KOPT-K1 (cell line): ENCODE measurements around the gene ACVR1.
"Not testable (repeated sequence)": the region's sequence is repeated elsewhere in the genome, so short reads cannot be mapped to it uniquely, and the experiment has no call there.

ENCODE experiments used
- H3K27ac ChIP-seq: fragments of 200-600 bp; sonication (generic); 2 replicates; pipeline ENCODE4 v1.5.1; 2016; ENCODE audit warnings: antibody characterized with exemption, mild to moderate bottlenecking, low read depth, low read length; ENCODE audit not compliant: poor library complexity, severe bottlenecking
- H3K36me3 ChIP-seq: fragments of 200-600 bp; sonication (generic); 2 replicates; pipeline ENCODE4 v1.5.1; 2017; ENCODE audit warnings: antibody characterized with exemption, mild to moderate bottlenecking, low read length, moderate library complexity; ENCODE audit not compliant: insufficient read depth
- H3K9me3 ChIP-seq: fragments of 200-600 bp; sonication (generic); 2 replicates; pipeline ENCODE4 v1.5.1; 2017; ENCODE audit warnings: antibody characterized with exemption, low read length, mild to moderate bottlenecking; ENCODE audit not compliant: insufficient read depth, poor library complexity, severe bottlenecking

Gene ACVR1

DNA sequence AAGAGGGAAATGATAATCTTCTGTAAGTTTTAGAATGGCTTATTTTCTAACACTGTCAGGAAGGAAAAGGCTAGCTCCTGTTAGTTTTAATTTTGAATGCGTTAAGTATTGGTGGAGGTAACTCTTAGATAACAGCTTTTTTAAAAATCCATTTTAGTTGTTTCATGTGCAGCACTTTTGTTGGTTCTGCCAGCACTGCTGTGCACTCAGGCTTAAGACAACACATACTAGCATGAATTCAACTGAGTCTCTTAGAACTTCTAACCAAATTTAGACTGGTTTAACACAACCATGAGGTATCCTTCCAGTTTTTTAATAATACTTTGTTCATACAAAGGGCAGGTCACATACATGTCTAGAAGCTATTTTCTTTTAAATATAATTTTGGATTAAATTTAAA, 42.4 kb downstream of the ACVR1 start:
- H3K9me3 ChIP-seq, result no peaks in the 10 kb centered on the region
- no peak overlapping the region for H3K27ac ChIP-seq
- H3K36me3 ChIP-seq, result no peaks in the 10 kb centered on the region

DNA sequence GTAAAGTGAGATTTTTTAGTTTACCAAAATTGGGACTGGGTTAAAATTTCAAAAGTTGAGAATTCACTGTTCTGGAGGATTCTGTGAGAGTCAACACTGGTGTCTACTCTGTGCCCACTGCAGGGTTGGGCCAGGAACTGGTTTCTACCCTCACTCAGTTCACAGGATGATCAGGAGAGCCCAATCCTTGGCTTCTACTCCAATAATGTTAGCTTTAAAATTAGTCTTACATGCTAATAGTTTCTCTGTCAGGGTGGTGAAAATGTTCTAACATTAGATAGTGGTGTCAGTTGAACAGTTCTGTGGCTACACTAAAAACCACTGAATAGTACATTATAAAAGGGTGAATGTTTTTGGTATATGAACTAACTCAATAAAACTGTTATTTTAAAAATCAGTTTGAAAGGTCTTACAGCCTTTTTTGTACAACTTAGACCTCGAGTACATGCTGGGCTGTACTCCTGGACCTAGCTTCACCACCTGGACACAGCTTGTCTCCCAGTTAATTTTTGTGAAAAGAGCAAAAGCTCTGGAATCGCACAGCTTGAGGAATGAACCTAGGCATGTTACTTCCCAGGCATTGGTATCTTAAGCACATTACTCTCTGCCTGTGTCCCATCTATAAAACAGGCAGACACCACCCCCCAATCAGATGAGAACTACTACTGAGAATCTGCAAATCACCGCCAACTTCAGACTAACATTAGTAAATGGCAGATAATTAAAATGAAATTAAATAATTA, 44.4 kb downstream of the ACVR1 start:
- Histone ChIP-seq H3K36me3 (no peaks in the 10 kb centered on the region), H3K27ac (no peak overlapping the region), H3K9me3 (no peaks in the 10 kb centered on the region)

DNA sequence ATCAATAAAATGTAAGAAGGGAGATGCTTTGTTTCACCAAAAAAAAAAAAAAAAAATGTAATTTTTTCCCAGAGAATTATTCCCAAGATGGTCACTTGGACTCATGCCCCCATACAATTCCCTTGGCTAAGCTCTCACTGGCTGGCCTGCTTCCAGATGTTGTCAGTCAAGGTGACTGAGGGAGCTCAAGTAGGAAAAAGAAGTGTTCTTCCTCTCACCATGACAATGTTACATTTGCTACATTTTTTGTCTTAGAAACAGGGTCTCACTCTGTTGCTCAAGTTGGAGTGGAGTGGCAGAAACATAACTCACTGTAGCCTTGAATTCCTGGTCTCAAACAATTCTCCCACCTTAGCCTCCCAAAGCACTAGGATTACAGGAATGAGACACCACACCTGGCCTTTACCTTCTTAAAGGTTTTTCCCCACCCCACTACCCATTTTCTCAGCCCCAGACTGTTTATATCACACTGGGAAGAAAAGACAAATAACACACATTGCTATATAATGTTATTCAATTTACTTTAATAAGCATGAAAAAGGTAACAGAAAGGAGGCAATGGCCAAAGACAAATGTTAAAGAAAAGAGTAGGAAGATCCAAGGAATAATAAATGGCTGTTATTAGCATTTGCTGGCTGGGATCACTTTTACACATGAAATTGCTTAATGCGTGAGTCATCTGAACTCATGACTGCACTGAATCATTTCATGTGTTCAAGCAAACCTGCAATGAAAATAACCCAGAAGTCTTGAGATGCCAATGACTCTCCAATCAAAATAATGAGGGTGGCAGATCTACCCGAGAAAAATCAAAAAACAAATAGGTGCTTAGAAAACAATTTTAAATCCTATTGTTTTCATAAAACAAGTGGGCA, 45.2 kb downstream of the ACVR1 start:
- H3K27ac ChIP-seq, result no peak overlapping the region
- no peaks in the 10 kb centered on the region for H3K9me3 ChIP-seq
- H3K36me3 ChIP-seq, result no peaks in the 10 kb centered on the region

DNA sequence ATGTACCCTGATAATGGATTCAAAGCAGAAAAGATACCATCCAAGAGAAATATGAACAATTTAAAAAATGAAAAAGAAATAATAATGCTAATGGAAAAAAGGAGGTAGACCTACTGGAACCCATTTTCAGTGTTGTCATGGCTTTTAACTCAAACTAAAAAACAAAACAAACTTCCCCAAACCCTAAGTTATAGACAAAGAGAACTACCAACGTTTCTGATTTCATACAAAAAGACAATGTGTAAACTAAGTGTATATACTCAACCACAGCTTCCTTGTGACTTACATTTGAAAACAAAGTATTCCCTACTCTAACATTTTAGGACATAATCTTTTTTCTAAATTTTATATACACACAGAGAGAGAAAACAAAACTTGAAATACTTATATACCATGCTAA, 45.9 kb downstream of the ACVR1 start:
- no peaks in the 10 kb centered on the region for H3K36me3 ChIP-seq
- H3K27ac ChIP-seq, result no peak overlapping the region
- H3K9me3 ChIP-seq, result no peaks in the 10 kb centered on the region

DNA sequence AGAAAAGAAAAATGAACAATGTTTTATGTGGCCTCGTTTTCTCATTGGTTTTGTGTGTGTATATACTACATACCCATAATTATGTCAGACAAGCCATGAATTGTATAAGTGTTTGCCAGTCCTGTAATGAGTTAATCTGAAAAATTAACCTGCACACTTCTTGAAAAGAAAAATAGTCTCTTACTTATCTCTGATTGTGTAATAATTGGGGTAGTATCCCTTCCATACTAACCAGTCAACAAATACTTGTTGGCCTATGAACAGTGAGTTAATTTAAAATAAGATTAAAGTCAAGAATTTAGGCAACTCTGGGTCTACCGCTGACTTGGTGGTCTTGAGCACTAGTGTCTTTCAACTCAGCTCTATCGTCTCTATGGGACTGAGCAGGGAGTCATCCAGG, 48.8 kb downstream of the ACVR1 start:
- H3K9me3 ChIP-seq, result no peaks in the 10 kb centered on the region

DNA sequence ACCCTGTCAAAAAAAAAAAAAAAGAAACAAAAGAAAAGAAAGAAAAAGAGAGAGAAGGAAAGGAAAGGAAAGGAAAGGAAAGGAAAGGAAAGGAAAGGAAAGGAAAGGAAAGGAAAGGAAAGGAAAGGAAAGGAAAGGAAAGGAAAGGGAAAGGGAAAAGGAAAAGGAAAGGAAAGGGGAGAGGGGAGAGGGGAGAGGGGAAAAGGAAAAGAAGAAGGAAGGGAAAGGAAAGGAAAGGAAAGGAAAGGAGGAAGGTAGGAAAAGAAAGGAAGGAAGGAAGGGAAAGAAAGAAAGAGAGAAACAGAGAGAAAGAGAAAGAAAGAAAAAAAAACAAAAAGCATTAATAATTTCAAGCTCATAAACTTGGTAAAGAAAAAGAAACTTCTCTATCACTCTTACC, 49.5 kb downstream of the ACVR1 start:
- not testable (repeated sequence) for H3K27ac ChIP-seq

More for the DNA sequence above, 48.8 kb downstream of the ACVR1 start:
- no peaks in the 10 kb centered on the region for H3K36me3 ChIP-seq
- no peak overlapping the region for H3K27ac ChIP-seq

DNA sequence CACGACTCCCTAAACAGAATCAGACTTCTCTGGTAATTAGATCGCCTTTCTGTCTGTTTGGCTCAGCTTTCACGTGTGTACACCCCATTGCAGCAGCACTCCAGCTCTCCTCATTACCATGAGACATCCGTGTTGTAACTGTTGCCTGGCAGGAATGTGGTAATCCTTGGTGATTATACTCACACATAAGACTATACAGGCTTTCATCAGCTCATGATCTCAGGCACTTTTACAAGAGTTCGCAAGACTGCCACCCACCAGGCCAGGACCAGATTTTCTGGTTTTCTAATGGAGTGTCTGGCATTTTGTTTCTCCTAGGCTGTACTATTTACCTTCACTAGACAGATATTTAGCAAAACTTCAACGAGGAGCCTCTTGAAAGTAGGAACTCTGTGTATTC, 50.2 kb downstream of the ACVR1 start:
- no peak overlapping the region for H3K27ac ChIP-seq
- H3K36me3 ChIP-seq, result no peaks in the 10 kb centered on the region
- no peaks in the 10 kb centered on the region for H3K9me3 ChIP-seq

More for the DNA sequence above, 49.5 kb downstream of the ACVR1 start:
- H3K36me3 ChIP-seq, H3K9me3 ChIP-seq: not testable (repeated sequence)

DNA sequence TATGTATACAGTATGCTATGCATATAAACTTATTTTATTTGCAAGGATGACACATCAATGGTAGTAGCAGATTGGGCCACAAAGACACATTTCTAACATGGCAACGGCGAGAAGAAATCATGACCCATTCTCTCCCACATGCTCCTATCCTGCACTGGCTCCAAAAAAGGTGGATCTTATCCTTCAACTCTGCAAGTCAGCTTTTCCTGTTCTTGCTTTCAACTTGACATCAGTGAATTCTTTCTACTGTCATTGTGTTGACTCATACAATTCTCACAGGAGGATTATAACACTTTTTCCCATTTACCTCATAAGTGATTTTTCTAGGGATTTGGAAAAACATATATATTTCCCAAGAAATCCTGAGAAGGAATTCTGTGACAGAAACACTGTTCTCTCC, 53.1 kb downstream of the ACVR1 start:
- H3K36me3 ChIP-seq, result no peaks in the 10 kb centered on the region
- no peak overlapping the region for H3K27ac ChIP-seq
- no peaks in the 10 kb centered on the region for H3K9me3 ChIP-seq

DNA sequence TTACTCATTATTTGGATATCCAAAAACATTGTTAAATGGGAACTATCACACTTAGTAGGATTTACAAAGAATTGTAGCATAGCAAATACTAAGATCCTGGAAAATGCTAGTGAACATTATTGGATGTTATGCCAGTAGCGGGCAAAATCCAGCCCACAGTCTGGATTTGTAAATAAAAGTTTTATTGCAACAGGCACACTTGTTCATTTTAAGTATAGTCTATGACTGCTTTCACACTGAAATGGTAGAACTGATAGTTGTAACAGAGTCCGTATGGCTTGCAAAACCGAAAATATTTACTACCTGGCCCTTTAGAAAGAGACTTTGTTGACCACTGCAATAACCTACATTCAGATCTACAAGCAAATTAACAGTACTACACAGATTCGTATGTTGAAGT, 53.6 kb downstream of the ACVR1 start:
- no peaks in the 10 kb centered on the region for H3K36me3 ChIP-seq

DNA sequence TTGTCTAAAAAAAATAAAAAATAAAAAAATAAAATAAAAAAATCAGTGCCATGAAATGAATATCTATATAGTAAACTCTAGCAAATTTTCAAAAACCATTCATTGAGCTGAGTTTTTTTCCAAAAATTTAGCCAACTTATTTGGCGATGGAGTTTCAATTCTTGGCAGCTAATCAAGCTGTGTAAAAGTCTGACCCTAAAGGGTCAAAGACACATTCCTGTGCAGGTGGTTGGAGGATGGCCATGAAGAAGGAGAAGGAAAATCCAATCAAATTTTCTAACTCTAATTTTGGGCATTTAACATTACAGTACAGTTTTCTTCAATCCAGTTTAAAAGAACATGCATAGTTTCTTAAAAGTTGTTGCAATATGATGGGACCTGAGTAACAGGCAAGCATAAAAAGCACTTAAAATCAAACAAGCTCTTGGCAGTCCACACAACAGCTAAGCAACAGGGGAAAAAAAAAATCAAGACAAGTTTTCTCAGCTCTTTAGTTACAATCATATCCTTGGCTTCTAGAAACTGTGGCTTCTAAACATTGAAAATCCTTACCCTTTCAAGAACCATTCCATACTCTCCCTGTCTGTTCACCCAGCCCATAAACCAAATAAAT, 54.5 kb downstream of the ACVR1 start:
- Histone ChIP-seq H3K36me3 (no peaks in the 10 kb centered on the region), H3K9me3 (no peaks in the 10 kb centered on the region), H3K27ac (no peak overlapping the region)

More for the DNA sequence above, 53.6 kb downstream of the ACVR1 start:
- Histone ChIP-seq H3K27ac (no peak overlapping the region), H3K9me3 (no peaks in the 10 kb centered on the region)

DNA sequence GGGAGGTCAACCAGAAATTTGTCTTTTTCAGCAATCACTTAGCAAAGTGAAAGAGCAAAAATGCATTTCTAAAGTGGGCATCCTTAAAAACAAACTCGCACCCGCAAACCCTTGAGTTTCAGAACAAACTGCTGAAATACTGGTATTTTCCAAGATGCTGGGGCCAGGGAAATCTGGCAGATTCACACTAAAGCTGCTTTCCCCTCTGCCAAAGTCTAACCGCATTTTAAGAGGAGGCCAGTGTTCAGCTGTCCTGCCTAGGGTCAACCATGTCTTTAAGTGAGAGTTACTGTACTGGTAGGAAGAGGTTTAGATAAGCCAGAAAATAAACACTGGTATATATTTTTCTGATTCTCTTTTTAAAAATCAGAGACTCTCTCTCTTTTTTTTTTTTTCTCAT, 55.9 kb downstream of the ACVR1 start:
- Histone ChIP-seq H3K27ac (no peak overlapping the region), H3K36me3 (no peaks in the 10 kb centered on the region), H3K9me3 (no peaks in the 10 kb centered on the region)

DNA sequence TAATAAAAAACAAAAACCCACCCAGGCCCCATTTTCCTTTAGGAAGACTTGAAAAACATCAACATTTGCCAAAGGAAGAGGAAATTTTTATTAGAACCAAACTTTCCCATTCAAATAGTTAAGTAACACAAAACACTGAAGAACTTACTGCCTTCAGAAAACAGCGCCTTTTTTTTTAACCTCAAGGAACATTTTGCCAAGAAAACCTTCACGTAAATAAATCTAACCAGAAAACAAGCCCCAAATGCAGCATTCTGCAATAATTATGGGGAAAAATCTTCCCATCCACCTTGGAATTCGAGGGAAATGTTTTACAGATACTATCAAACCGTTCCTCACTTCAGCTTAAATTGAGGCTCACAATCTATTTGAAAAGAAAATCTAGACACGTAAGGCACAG, 56.4 kb downstream of the ACVR1 start:
- no peaks in the 10 kb centered on the region for H3K36me3 ChIP-seq
- no peak overlapping the region for H3K27ac ChIP-seq
- no peaks in the 10 kb centered on the region for H3K9me3 ChIP-seq

DNA sequence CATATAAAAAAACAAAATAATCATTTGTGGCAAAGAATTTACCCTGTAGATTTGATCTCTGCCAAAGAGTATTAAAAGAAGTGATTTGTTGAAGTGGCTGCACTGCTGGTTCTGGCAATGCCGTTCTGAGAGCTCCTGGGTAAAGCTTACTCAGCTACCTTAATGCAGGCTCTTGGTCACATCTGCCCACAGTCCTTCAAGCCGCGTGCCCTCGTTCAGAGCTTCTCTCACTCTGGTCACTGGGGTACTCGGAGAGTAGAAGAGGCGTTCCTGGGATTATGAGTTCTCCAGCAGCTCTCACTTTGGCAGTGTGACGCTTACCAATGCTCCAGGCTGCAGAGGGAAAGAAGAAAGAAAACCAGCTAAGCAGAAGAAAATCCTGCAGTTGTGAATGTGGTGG, 57.9 kb downstream of the ACVR1 start:
- no peak overlapping the region for H3K27ac ChIP-seq

DNA sequence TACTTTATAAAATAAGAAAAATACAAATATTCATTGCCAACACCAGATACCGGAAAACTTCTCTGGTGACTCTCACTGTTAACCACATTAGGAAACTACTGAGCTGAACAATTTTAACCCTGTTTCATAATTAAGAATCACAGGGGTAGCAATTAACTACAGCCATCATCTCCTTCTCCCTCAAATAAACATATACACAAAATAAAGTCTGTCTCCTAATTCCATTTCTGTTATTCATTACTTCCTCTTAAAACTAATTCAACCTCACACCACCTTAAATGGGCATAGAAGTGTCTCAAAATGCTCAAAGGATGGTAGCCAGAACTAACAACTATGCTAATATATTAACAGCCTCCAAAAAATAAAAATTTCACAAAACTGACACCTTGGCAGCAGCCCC, 60.7 kb downstream of the ACVR1 start:
- H3K36me3 ChIP-seq, result no peaks in the 10 kb centered on the region

More for the DNA sequence above, 57.9 kb downstream of the ACVR1 start:
- no peaks in the 10 kb centered on the region for H3K36me3 ChIP-seq
- H3K9me3 ChIP-seq, result no peaks in the 10 kb centered on the region

DNA sequence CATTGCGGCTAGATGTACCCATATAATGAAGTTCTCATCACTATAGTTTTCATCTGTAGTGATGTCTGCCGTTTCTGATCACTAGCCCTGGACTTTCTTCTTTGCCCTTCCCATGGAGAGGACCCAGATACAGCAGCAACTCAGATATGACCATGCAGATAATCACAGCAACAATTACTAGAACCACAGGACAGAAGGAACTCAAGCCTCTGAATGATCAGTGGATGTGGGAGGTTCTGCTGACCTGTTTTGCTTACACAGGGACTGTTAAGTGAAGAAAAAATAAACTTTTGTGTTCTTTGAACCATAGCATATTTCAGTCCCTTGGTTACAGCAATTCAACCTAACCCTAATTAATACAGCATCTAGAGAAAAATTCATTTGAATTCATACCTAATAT, 62.7 kb downstream of the ACVR1 start:
- Histone ChIP-seq H3K27ac (no peak overlapping the region), H3K9me3 (no peaks in the 10 kb centered on the region), H3K36me3 (no peaks in the 10 kb centered on the region)

More for the DNA sequence above, 60.7 kb downstream of the ACVR1 start:
- no peaks in the 10 kb centered on the region for H3K9me3 ChIP-seq
- no peak overlapping the region for H3K27ac ChIP-seq
